Embryonic facial prominence (tissue), 1 donor: ENCODE measurements around the gene ZNF710.
A peak's percentile ranks its signal among the peaks of the same experiment; 100 is the strongest.

Experiments
- DNase-seq: peaks from one replicate; pipeline ENCODE4 v3.0.0-alpha.2; 2016; ENCODE audit errors: extremely low spot score

Gene ZNF710

DNA sequence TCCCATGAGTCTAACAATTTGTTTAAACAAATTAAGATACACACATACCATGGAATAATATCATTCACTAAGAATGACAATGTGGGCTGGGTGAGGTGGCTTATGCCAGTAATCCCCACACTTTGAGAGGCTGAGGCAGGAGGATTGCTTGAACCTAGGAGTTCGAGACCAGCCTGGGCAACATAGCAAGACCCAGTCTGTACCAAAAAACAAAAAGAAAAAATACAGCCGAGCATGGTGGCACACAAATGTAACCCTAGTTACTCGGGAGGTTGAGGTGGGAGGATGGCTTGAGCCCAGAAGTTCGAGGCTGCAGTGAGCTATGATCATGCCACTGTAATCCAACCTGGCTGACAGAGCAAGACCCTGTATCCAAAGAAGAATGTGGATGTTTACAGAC, 4.0 kb upstream of the ZNF710 start:
- no peak for DNase-seq

DNA sequence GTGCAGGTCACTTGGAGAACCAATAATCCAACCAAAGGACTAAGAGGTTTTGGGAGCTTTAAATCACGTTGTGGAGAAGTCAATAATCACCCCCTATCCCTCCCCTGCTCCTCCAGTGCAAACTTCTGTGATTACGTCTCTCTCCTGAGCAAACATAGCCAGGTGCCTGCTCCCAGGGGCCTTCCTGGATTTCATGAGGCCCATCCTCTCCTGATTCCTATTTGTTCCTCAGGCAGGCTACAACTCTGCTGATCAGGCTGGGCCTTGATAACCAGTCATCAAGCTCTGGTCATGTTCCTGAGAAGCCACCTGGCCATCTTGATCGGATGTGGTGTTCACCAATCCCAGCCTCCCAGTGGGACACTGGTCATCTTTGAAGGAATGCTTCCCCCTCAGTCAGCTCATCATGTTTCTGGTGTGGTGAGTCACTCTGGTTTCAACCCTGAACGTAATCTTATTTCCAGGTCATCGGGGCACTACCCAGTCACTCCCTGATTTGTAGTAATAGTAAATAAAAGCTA, 2.9 kb upstream of the ZNF710 start:
- no peak for DNase-seq

GRCh38 chr15:89998923-89999675, 2.0 kb upstream of the ZNF710 start:
- DNase-seq = no peak

- DNase-seq = no peak
Observed at GRCh38 chr15:89999676-90000185, 1.4 kb upstream of the ZNF710 start.

- DNase-seq = no peak
Observed at GRCh38 chr15:90000186-90001001, 730 bp upstream of the ZNF710 start.

DNA sequence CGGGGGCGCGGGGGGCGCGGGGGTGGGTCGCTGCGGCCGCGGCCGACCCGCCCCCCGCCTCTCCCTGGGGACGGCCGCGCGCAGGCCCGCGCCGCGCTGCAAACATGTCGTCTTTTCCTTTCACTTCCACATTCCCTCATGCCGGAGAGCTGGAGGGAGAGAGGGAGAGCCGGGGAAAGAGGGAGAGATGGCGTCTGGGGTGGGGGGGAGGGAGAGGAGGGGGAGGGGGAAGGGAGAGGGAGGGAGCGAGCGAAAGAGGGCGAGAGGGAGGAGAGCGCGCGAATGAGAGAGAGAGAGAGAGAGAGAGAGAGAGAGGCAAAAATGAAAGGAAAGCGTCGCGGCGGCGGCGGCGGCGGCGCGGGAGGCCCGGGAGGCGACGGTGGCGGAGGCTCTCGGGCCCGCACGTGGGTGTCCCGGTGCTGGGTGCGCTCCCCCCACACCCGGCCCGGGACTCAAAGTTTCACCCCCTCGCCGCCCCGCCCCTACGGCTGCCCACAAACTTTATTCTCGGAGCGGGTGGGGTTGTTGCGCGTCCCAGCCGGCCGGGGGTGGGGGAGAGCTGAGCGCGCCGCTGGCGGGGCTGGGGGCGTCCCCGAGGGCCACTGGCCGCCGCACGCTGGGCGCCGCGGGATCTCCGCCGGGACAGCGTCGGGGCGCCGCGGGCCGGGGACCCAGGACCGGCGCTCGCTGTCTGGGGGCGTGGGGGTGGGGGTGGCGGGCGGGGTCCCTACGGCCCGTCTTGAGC, 731 bp downstream of the ZNF710 start:
- peak; percentile 67 for DNase-seq

DNA sequence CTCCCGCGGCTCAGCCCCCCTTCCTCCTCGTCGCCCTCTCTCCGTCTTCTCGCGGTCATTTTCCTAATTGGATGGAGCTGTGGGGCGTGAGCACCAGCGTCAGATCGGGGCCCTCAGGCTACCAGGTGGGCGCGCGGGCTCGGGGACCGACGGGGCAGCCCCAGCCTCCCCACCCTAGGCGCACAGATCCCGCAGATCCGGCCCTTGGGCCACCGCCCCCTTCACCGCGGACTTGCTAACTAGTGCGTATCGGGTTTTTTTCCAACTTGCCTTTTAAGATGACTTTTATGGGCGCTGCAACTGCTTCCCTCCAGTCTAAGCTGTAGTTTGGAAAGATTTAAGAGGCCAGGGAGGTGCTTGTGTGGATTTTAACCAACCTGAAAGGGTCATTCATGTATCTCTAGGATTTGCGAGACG, 1.3 kb downstream of the ZNF710 start:
- DNase-seq = peak; percentile 44

DNA sequence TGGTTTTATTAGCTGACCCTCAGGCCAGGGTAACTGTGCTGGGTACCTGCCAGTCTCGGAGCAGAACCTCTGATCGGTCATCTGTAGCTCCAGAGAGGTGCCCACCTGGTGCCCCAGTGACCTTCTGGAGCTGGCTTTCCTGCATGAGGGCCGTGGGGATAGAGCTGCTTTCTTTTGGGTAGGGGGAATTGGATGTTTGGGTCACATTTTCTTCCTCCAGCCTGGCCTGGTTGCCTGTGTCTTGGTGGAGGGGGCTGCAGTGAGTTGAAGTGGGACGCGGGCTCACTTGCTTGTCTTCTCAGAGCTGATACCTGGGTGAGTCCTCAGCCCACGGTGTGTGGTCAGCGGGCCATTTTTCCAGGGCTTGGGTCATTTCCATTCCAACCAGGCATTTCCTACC, 2.6 kb downstream of the ZNF710 start:
- DNase-seq = no peak

GRCh38 chr15:90004252-90004651, 3.1 kb downstream of the ZNF710 start:
- no peak for DNase-seq

DNA sequence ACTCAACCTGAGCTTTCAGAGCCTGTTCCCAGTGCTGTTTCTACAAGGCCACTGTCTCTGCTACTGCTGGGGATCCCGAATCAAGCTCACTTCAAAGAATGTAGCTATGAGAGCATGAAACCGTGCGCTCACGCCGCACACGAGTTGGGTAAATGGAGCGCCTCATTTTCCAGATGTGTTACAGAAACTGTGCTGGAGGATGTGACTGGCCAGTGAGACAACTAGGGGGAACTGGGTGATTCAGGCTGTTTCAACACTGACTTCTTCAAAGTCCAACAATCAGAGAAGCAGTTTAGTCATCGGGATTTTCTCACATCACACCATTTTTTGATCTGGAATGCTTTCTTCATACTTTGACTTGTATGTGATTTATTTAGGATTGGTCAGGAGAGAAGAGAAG, 3.5 kb downstream of the ZNF710 start:
- no peak for DNase-seq

- DNase-seq = no peak
Observed at GRCh38 chr15:90006217-90007075, 5.3 kb downstream of the ZNF710 start.

- DNase-seq = no peak
Observed at GRCh38 chr15:90007076-90007460, 5.9 kb downstream of the ZNF710 start.

GRCh38 chr15:90008607-90009006, 7.5 kb downstream of the ZNF710 start:
- no peak for DNase-seq

DNA sequence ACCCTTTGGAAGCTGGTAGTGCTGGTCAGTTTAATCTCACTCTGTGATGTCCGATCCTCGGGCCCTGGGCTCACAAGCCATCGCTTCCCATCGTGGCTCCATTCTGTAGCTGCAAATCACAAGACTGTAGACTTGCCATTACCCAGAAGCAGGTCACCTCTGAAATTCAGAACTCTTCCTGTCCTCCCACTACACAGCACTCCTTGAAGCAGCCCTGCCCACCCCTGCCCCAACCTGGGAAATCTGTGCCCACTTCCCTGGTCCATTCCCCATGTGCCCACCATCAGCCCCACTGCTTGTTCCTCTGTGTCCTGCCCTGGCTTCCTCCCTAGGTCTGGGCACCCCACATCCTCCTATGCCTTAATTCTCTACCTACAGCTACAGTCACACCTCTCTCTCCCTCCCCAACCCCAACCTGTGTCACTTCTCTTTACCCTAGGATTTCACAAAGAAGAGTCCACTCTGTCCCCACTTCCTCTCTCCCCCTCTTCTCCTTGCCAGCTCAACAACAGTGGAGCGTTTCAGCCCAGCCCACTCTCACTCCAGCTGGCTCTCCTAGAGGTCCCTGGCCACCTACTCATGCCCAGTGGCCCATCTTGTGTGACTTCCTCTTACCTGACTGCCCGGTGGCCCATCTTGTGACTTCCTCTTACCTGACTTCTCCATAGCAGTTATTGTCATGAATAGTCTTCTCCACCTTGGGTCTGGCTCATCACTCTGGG, 8.3 kb downstream of the ZNF710 start:
- no peak for DNase-seq

DNA sequence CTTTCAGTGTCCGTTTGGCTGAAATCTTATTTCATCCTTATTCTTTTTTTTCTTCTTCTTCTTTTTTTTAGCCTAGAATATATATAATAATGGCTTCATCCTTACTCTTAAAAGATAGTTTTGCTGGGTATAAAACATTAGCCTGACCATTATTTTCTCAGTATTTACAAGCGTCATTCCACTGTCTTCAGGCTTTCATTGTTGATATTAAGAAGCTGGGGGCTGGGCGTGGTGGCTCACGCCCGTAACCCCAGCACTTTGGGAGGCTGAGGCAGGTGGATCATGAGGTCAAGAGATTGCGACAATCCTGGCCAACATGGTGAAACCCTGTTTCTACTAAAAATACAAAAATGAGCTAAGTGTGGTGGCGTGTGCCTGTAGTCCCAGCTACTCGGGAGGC, 10.6 kb downstream of the ZNF710 start:
- DNase-seq = no peak

DNA sequence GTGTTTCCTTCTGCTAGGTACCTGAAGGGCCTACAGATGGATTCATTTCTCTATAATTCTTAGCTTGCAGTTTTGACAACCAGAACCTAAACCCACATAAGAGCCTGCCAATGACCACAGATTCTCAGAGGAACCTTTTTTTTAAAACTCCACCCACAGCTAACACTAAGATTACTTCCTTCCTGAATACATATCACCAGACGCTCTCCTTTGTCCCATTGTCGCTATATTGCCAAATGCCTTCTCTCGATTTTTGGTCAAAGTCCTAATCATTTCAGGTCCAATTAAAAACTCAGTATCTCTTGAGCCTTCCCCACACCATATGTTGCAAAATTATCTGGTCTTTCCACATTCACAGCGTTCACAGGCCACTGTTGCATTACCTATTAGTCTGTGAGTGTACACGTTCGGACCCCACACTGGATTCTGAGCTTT, 12.4 kb downstream of the ZNF710 start:
- DNase-seq = no peak

GRCh38 chr15:90015294-90015693, 14.2 kb downstream of the ZNF710 start:
- no peak for DNase-seq

DNA sequence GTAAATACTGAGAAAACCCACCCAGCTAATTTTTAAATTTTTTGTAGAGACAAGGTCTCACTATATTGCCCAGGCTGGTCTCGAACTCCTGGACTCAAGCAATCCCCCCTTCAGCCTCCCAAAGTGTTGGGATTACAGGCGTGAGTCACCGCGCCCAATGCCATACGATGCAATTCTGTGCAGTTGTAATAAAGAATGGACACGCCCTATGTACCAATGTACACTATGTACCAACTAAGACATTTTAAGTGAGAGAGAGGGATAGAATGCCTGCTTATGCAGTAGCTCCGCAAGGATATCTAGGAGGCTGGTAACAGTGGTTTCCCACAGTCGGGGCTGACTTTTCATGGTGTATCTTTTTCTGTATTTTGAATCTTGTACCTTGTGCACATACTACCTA, 14.6 kb downstream of the ZNF710 start:
- DNase-seq = no peak

DNA sequence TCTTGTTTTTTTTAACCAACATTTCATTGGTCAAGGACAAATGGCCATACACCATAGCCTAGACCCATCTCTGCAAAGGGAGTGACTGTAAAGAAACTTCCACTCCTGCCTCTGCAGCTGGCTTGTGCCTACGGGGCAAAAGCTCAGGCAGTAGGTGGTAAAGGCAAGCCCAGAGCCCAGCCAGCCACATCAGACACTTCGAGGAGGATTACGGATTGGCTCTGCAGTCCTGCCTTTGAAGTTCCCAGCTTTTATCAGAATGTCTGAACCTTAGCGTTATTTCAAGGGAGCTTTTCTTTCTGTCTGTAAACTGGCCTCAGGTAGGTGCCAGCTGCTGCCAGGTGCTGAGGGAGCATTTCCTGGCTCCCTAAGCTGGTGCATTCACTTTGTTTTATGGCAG, 15.6 kb downstream of the ZNF710 start:
- DNase-seq = no peak

DNA sequence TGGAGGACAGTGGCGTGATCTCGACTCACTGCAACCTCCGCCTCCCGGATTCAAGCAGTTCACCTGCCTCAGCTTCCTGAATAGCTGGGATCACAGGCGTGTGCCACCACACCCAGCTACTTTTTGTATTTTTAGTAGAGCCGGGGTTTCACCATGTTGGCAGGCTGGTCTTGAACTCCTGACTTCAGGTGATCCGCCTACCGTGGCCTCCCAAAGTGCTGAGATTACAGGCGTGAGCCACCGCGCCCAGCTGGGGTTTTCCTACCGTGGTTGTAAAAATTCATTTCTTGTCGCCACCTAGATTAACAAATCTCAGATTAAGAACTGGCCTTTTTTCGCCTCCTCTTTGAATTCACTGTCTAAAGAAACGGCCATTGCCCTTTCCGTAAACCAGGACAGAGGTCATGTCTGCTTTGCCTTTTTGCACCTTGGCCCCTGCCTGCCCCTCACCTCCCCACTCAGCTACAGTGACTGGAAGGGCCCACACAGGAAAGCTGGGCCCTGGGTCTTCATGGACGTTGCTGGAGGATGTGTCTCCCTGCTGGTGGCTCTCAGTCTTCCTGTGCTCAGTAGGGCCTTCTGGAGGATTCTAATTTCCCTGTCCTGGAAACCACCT, 17.2 kb downstream of the ZNF710 start:
- DNase-seq = no peak
